Keratinocyte (primary cell): ENCODE data around the gene EIF4G1. TPM values are rescaled to one million over a fixed set of nuclear protein-coding genes. Genes with fewer than 3 reads are reported as not detected.

Source experiments
- DNase-seq: peaks from one replicate; pipeline ENCODE4 v3.0.0-alpha.2; 2011; ENCODE audit warnings: low read depth, missing footprints, low spot score
- FAIRE-seq: peaks from 2 replicates; lab custom pipeline; 2011; peaks lifted over from hg19 to GRCh38; lab: Jason Lieb, UNC
- H2AFZ ChIP-seq: 2 replicates; pipeline ENCODE4 v1.6.0; 2012; ENCODE audit warnings: low read length, control low read depth, inconsistent platforms; ENCODE audit not compliant: control insufficient read depth
- H3K27ac ChIP-seq: 2 replicates; pipeline ENCODE4 v1.5.1; 2011; ENCODE audit warnings: low read length; ENCODE audit not compliant: control insufficient read depth, insufficient read depth
- H3K27me3 ChIP-seq: 3 replicates; pipeline ENCODE4 v1.6.0; 2011; ENCODE audit warnings: low read length; ENCODE audit not compliant: control insufficient read depth, insufficient read depth; ENCODE audit errors: extremely low read depth
- H3K36me3 ChIP-seq, 2 experiments: 2 replicates in 1 of 2; 3 replicates in 1 of 2; pipeline ENCODE4 v1.5.1; 2011; ENCODE audit warnings: low read length in 2 of 2, mild to moderate bottlenecking in 1 of 2; ENCODE audit not compliant: control insufficient read depth in 2 of 2, insufficient read depth in 2 of 2; ENCODE audit errors: extremely low read depth in 1 of 2
- H3K4me1 ChIP-seq: 3 replicates; pipeline ENCODE4 v1.5.1; 2011; ENCODE audit warnings: low read length; ENCODE audit not compliant: control insufficient read depth, insufficient read depth; ENCODE audit errors: extremely low read depth
- H3K4me2 ChIP-seq: 3 replicates; pipeline ENCODE4 v1.6.0; 2011; ENCODE audit warnings: low read depth, low read length; ENCODE audit not compliant: control insufficient read depth, insufficient read depth; ENCODE audit errors: extremely low read depth
- H3K4me3 ChIP-seq, 3 experiments: fragments of 200-600 bp in 1 of 3; sonication (generic) in 1 of 3; 2 replicates in 2 of 3; 3 replicates in 1 of 3; pipeline ENCODE4 v1.5.1; 2011 to 2016; ENCODE audit warnings: low read length in 3 of 3, mild to moderate bottlenecking in 3 of 3, control low read depth in 2 of 3, inconsistent platforms in 1 of 3, low read depth in 1 of 3, mixed read lengths in 1 of 3, mixed run types in 1 of 3, moderate library complexity in 1 of 3; ENCODE audit not compliant: control insufficient read depth in 2 of 3, insufficient read depth in 2 of 3; ENCODE audit errors: extremely low read depth in 1 of 3
- H3K79me2 ChIP-seq: 2 replicates; pipeline ENCODE4 v1.6.0; 2012; ENCODE audit warnings: low read length; ENCODE audit not compliant: control insufficient read depth, insufficient read depth
- H3K9ac ChIP-seq: 3 replicates; pipeline ENCODE4 v1.6.0; 2011; ENCODE audit warnings: low read length; ENCODE audit not compliant: control insufficient read depth, insufficient read depth; ENCODE audit errors: extremely low read depth
- H3K9me1 ChIP-seq: 3 replicates; pipeline ENCODE4 v1.6.0; 2011; ENCODE audit warnings: low read length; ENCODE audit not compliant: control insufficient read depth, insufficient read depth; ENCODE audit errors: extremely low read depth
- H3K9me3 ChIP-seq: 2 replicates; pipeline ENCODE4 v1.5.1; 2012; ENCODE audit warnings: low read depth, low read length; ENCODE audit not compliant: control insufficient read depth
- H4K20me1 ChIP-seq: 3 replicates; pipeline ENCODE4 v1.6.0; 2011; ENCODE audit warnings: low read length; ENCODE audit not compliant: control insufficient read depth, insufficient read depth; ENCODE audit errors: extremely low read depth
- EZH2 ChIP-seq: IDR thresholded peaks from one replicate; pipeline ENCODE4 v1.6.1; 2012; ENCODE audit warnings: inconsistent platforms, mild to moderate bottlenecking, low read length, moderate library complexity
- dilution Hi-C: fragments of 300-500 bp; cut with MboI; formaldehyde crosslinking; loops from one replicate; pipeline ENCODE4 v1.7.0; 2020; ENCODE audit warnings: low sequenced_read_pairs; ENCODE audit not compliant: extremely low pct_ligation_motif_present
- polyA plus RNA-seq, 5 experiments: library from polyadenylated mRNA; depleted of rRNA in 3 of 5; stranded (reverse) in 3 of 5; stranded (forward) in 1 of 5; unstranded in 1 of 5; fragments of >200 nt; gene quantifications; 1 replicate in 1 of 5; 2 replicates in 3 of 5; 3 replicates in 1 of 5; pipeline versions ENCODE4 v1.2.1 to v1.2.3, GENCODE V29; 2011 to 2012; ENCODE audit warnings: missing spikeins in 2 of 5, low read depth in 1 of 5, low replicate concordance in 1 of 5
- TF ChIP-seq, protein P1 (sequence below), 3 experiments: IDR thresholded peaks in 1 of 3; conservative IDR thresholded peaks in 1 of 3; optimal IDR thresholded peaks in 1 of 3; 2 replicates in 2 of 3; 3 replicates in 1 of 3; pipeline versions ENCODE3 to v1.5.1; 2011; ENCODE audit warnings: low read length in 3 of 3, mild to moderate bottlenecking in 3 of 3, moderate library complexity in 2 of 3, control low read depth in 1 of 3, inconsistent platforms in 1 of 3; ENCODE audit not compliant: insufficient read depth in 2 of 3; ENCODE audit errors: extremely low read depth in 1 of 3

EIF4G1 gene
- polyA plus RNA-seq, 1 donor (not counting 4 experiments of a cell fraction or from before 2014, with no cell fraction given): 225 TPM

DNA sequence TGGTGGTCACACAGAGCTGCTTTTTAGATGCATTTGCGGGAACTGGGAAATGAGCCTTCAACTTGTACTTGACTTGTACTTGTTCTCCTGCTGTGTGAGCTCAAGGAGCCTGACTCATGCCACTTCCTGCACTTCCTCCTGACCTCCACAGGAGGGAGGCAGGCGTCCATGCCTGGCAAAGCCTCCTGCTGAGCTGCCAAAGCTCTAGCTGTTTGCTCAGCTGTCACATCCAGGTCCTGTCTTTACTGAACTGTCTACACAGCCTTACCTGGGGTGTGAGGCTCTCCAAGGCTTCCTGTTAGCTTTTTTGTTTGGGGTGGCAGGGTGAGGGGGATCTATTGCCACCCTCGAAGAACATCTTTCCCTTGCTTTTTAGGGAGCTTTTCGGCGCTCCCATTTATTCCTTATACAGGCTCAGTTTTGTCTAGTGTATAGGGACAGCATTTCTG is 57.2 kb downstream of the EIF4G1 start:
- Histone ChIP-seq H3K9me1 (no peaks in the 10 kb centered on the region), H3K4me1 (peaks cover 3% of the 10 kb centered on the region), H3K4me2 (no peak overlapping the region), H4K20me1 (no peaks in the 10 kb centered on the region), H3K4me3 (no peak overlapping the region), H3K79me2 (peaks cover 3% of the 10 kb centered on the region), H3K9me3 (no peaks in the 10 kb centered on the region), H3K27me3 (peaks cover 20% of the 10 kb centered on the region), H2AFZ (no peak overlapping the region), H3K27ac (no peak overlapping the region), H3K9ac (no peak overlapping the region), H3K36me3 (peaks cover 13 to 18% of the 10 kb centered on the region in 2 experiments)
- FAIRE-seq: peak; percentile 68
- dilution Hi-C loops: no loop called here
- no peak for TF ChIP-seq EZH2
- TF ChIP-seq, protein P1, sequence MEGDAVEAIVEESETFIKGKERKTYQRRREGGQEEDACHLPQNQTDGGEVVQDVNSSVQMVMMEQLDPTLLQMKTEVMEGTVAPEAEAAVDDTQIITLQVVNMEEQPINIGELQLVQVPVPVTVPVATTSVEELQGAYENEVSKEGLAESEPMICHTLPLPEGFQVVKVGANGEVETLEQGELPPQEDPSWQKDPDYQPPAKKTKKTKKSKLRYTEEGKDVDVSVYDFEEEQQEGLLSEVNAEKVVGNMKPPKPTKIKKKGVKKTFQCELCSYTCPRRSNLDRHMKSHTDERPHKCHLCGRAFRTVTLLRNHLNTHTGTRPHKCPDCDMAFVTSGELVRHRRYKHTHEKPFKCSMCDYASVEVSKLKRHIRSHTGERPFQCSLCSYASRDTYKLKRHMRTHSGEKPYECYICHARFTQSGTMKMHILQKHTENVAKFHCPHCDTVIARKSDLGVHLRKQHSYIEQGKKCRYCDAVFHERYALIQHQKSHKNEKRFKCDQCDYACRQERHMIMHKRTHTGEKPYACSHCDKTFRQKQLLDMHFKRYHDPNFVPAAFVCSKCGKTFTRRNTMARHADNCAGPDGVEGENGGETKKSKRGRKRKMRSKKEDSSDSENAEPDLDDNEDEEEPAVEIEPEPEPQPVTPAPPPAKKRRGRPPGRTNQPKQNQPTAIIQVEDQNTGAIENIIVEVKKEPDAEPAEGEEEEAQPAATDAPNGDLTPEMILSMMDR (optimal IDR thresholded peaks at IDR 0.05 in 1 of 3, IDR thresholded peaks at IDR 0.05 in 1 of 3, conservative IDR thresholded peaks at IDR 0.05 in 1 of 3; ENCODE audit: extremely low read depth in 1 of 3, insufficient read depth in 2 of 3, low read length in 3 of 3): peak; percentile 96 to 99 (median 98)
- peak; percentile 60 for DNase-seq

DNA sequence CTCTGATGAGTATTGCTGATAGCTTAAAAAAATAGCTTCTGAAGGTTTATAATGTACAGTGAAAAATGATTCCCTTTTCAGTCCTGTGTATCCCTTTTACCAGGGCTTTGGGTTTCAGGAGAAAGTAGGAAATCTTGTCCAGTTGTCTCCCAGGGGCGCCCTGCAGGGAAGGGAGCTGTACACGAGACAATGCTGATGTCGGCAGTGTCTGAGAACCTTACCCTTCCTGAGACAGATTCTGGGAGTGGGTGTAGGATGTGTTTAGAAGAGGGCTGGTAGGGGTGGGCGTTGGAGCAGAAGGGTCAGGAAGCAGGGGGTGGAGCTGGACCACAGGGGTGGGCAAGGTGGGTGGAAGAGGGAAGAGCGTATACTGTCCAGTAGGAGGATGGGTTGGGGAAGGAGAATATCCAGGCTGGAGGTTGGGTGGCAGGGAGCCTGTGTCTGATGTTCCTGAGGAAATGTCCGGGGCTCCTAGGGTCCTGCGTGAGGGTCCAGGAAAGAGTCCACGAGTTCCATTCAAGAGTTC is 58.0 kb downstream of the EIF4G1 start:
- Histone ChIP-seq H3K79me2 (no peaks in the 10 kb centered on the region), H4K20me1 (no peaks in the 10 kb centered on the region), H2AFZ (no peak overlapping the region), H3K36me3 (peaks cover 9 to 14% of the 10 kb centered on the region in 2 experiments), H3K4me3 (no peak overlapping the region), H3K27me3 (peaks cover 28% of the 10 kb centered on the region), H3K27ac (no peak overlapping the region), H3K9ac (no peak overlapping the region), H3K9me3 (no peaks in the 10 kb centered on the region), H3K4me1 (peaks cover 3% of the 10 kb centered on the region), H3K4me2 (no peak overlapping the region), H3K9me1 (no peaks in the 10 kb centered on the region)
- FAIRE-seq: no peak
- no peak for TF ChIP-seq EZH2
- TF ChIP-seq, protein P1 (optimal IDR thresholded peaks at IDR 0.05 in 1 of 3, IDR thresholded peaks at IDR 0.05 in 1 of 3, conservative IDR thresholded peaks at IDR 0.05 in 1 of 3; ENCODE audit: extremely low read depth in 1 of 3, insufficient read depth in 2 of 3, low read length in 3 of 3): no peak
- dilution Hi-C loops: no loop called here
- DNase-seq: no peak
